Heart left ventricle (tissue), 13 donors: Measurements from ENCODE around the gene CCDC170.

Experiments used
- POLR2A ChIP-seq, 2 donors: fragments of 450-650 bp; IDR thresholded peaks; one replicate each; pipeline ENCODE4 v1.6.1; 2017; ENCODE audit warnings: antibody characterized with exemption in 2 of 2, mild to moderate bottlenecking in 2 of 2, moderate library complexity in 2 of 2
- TF ChIP-seq, protein P1 (sequence below), 12 donors: fragments of 200-600 bp; sonication (generic) in 4 of 12; IDR thresholded peaks; one replicate each; pipeline versions ENCODE4 v1.5.0 to v1.8.0; 2018 to 2022; ENCODE audit warnings: antibody characterized with exemption in 12 of 12, mild to moderate bottlenecking in 5 of 12
- donor health status: ischemic (EF 13 %, LVEDD 7.1; RV severe dilation, severe dysfunction).
- donor health status: DM: no; HTN: yes; CAD: no.
- donor health status: DM: no; HTN: no; CAD: no.
- donor health status: ischemic (EF 25% LVEDD 6.9; RV normal size, moderate dysfunction).
- donor health status: ischemic (EF 25% LVEDD 5.7; RV mildly dilated, moderate dysfunction).
- donor health status: ischemic (EF 35%, LVEDD 5.7; RV mildly dilated, moderate dysfunction).
- donor health status: nonischemic (EF 11% LVEDD 7.7; RV severe dilation, severe dysfunction).
- donor health status: DM: yes; HTN: yes; CAD: no.
- donor health status: PGD.
- donor health status: ischemic (EF 29% LVEDD 5.4; RV normal size, mild dysfunction).
- donor health status: nonischemic (EF 23%, LVEDD 6.1; RV moderate dilation, normal function).

DNA sequence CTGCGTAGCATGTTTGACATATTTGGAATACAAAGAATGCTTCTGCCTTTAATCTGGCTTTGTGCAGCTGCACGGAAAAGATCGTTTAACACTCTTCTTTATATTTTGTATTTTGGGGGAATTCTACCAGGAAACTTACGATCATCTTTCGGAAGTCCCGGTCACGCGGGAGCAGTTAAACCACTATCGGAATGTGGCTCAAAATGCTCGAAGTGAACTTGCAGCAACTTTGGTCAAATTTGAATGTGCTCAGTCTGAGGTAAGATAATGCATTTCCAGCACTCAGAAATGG, 42.3 kb downstream of the CCDC170 start:
- TF ChIP-seq POLR2A (IDR thresholded peaks at IDR 0.05) = no peak
- TF ChIP-seq, protein P1, sequence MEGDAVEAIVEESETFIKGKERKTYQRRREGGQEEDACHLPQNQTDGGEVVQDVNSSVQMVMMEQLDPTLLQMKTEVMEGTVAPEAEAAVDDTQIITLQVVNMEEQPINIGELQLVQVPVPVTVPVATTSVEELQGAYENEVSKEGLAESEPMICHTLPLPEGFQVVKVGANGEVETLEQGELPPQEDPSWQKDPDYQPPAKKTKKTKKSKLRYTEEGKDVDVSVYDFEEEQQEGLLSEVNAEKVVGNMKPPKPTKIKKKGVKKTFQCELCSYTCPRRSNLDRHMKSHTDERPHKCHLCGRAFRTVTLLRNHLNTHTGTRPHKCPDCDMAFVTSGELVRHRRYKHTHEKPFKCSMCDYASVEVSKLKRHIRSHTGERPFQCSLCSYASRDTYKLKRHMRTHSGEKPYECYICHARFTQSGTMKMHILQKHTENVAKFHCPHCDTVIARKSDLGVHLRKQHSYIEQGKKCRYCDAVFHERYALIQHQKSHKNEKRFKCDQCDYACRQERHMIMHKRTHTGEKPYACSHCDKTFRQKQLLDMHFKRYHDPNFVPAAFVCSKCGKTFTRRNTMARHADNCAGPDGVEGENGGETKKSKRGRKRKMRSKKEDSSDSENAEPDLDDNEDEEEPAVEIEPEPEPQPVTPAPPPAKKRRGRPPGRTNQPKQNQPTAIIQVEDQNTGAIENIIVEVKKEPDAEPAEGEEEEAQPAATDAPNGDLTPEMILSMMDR (IDR thresholded peaks at IDR 0.05) = no peak
